Fibroblast of mammary gland (primary cell): ENCODE results near the gene STN1.
A peak's percentile ranks its signal among the peaks of the same experiment; 100 is the strongest.

ENCODE experiments used
- DNase-seq: peaks from one replicate; pipeline ENCODE4 v3.0.0-alpha.2; 2010; ENCODE audit warnings: low read depth
- H3K4me3 ChIP-seq: 2 replicates; pipeline ENCODE4 v1.5.1; 2011; ENCODE audit warnings: low read depth, mild to moderate bottlenecking, low read length, moderate library complexity; ENCODE audit not compliant: control insufficient read depth
- CTCF ChIP-seq: conservative IDR thresholded peaks from 2 replicates; pipeline ENCODE4 v1.5.1; 2011; ENCODE audit warnings: low read depth, low read length, inconsistent platforms; ENCODE audit not compliant: control insufficient read depth, insufficient read depth

Gene STN1

GRCh38 chr10:103897241-103897774 is 20.7 kb downstream of the STN1 start:
- DNase-seq, result peak; percentile 52
- H3K4me3 ChIP-seq, result no peak overlapping the region
- TF ChIP-seq CTCF, result no peak

- DNase-seq, result peak; percentile 66
- no peak overlapping the region for H3K4me3 ChIP-seq
- TF ChIP-seq CTCF, result no peak
These were observed 21.8 kb downstream of the STN1 start for GRCh38 chr10:103896225-103896624.

- H3K4me3 ChIP-seq, result no peak overlapping the region
- no peak for TF ChIP-seq CTCF
- DNase-seq, result peak; percentile 95
These were observed 22.4 kb downstream of the STN1 start for GRCh38 chr10:103895411-103896186.

- TF ChIP-seq CTCF, result no peak
- DNase-seq, result peak; percentile 84
- H3K4me3 ChIP-seq, result no peak overlapping the region
These were observed 23.5 kb downstream of the STN1 start for GRCh38 chr10:103894441-103894864.

- no peak overlapping the region for H3K4me3 ChIP-seq
- TF ChIP-seq CTCF, result no peak
- DNase-seq, result no peak
These were observed 24.2 kb downstream of the STN1 start for GRCh38 chr10:103893817-103894216.

- no peak for TF ChIP-seq CTCF
- DNase-seq, result no peak
- H3K4me3 ChIP-seq, result no peak overlapping the region
These were observed 25.8 kb downstream of the STN1 start for GRCh38 chr10:103892181-103892580.
